HL-60 (cell line): ENCODE data around the gene MSH2.

ENCODE experiments used
- CTCF ChIP-seq: IDR thresholded peaks from one replicate; pipeline ENCODE4 v1.5.1; 2011; ENCODE audit warnings: low read length, control low read depth, inconsistent platforms; ENCODE audit not compliant: insufficient read depth
- GABPA ChIP-seq: IDR thresholded peaks from 2 replicates; pipeline ENCODE4 v1.6.1; 2012; ENCODE audit warnings: low read depth
- POLR2AphosphoS5 ChIP-seq: IDR thresholded peaks from 2 replicates; pipeline ENCODE4 v1.6.1; 2012; ENCODE audit warnings: low read depth
- REST ChIP-seq: IDR thresholded peaks from 2 replicates; pipeline ENCODE4 v1.6.1; 2012; ENCODE audit warnings: low read depth; ENCODE audit not compliant: insufficient replicate concordance
- SPI1 ChIP-seq: IDR thresholded peaks from 2 replicates; pipeline ENCODE4 v1.6.1; 2012; ENCODE audit warnings: low read depth, mild to moderate bottlenecking, borderline replicate concordance

GRCh38 chr2:47381408-47381807, 21.5 kb upstream of the MSH2 start:
- TF ChIP-seq CTCF = no peak
- no peak for TF ChIP-seq POLR2AphosphoS5
- TF ChIP-seq REST = no peak
- no peak for TF ChIP-seq GABPA
- no peak for TF ChIP-seq SPI1
